SK-N-MC (cell line): ENCODE data around the gene KRTAP9-6.

Experiments used
- EZH2 ChIP-seq: fragments of 200-600 bp; sonication (generic); IDR thresholded peaks from one replicate; pipeline ENCODE4 v1.6.1; 2017; ENCODE audit warnings: antibody characterized with exemption
- POLR2AphosphoS5 ChIP-seq: IDR thresholded peaks from 2 replicates; pipeline ENCODE4 v1.6.1; 2012; ENCODE audit warnings: mild to moderate bottlenecking, low read depth, low read length, borderline replicate concordance

DNA sequence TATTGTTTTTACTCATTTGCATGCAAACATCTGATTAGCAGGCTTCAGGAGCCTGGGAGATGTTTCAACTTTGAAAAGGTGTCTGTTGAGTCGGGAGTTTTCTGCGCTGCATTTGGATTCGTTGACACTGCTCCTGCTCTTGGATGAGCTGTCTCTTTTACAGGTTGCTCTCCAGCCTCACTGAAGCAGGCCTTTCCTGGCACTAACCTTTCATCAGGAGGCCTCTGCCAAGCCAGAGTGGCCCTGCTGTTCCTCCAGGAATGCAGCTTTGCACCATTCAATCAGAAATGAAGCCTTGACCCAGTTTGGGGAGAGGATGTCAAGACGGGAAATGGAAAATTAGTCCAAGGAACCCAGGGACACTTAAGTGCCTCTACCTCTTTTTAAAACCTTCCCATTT lies 37.8 kb downstream of the KRTAP9-6 start:
- TF ChIP-seq POLR2AphosphoS5 (no peak), EZH2 (no peak)
